H1 (cell line): ENCODE results near the gene DDX19B. TPM values are rescaled to one million over a fixed set of nuclear protein-coding genes. Genes with fewer than 3 reads are reported as not detected.

Experiments
- CTCF ChIA-PET: fragments of 300-600 bp; sonication (Branson Sonifier 250); formaldehyde crosslinking; loops from one replicate; lab custom pipeline; 2021; ENCODE audit not compliant: partially characterized antibody; lab: Charles Lee
- POLR2A ChIA-PET: fragments of 300-600 bp; sonication (Branson Sonifier 250); formaldehyde crosslinking; loops from one replicate; lab custom pipeline; 2021; ENCODE audit warnings: inconsistent platforms; ENCODE audit not compliant: partially characterized antibody; lab: Charles Lee
- DNase-seq, 2 experiments: peaks; one replicate each; pipeline versions ENCODE4 v3.0.0 to v3.0.0-alpha.2; 2010 to 2022; ENCODE audit warnings: low spot score in 2 of 2, low read depth in 1 of 2, mixed read lengths in 1 of 2
- FAIRE-seq: peaks from 2 replicates; lab custom pipeline; 2011; peaks lifted over from hg19 to GRCh38; lab: Jason Lieb, UNC
- H2AFZ ChIP-seq: 2 replicates; pipeline ENCODE4 v1.8.1; 2012; ENCODE audit warnings: low read length, inconsistent platforms
- H2AK5ac ChIP-seq: 2 replicates; pipeline ENCODE4 v1.6.1; 2013; ENCODE audit warnings: low read depth, low read length
- H2BK120ac ChIP-seq: replicated peaks from 2 replicates; pipeline ENCODE3; 2013; ENCODE audit warnings: low read depth, low read length, inconsistent platforms
- H2BK12ac ChIP-seq: 2 replicates; pipeline ENCODE4 v1.6.1; 2013; ENCODE audit warnings: low read depth, low read length
- H2BK15ac ChIP-seq: 2 replicates; pipeline ENCODE4 v1.6.1; 2013; ENCODE audit warnings: low read length
- H2BK20ac ChIP-seq: 2 replicates; pipeline ENCODE4 v1.6.1; 2013; ENCODE audit warnings: low read length
- H2BK5ac ChIP-seq: 2 replicates; pipeline ENCODE4 v1.6.1; 2013; ENCODE audit warnings: low read depth, low read length
- H3K14ac ChIP-seq: 2 replicates; pipeline ENCODE4 v1.6.1; 2013; ENCODE audit warnings: inconsistent platforms; ENCODE audit not compliant: insufficient read length
- H3K18ac ChIP-seq: 2 replicates; pipeline ENCODE4 v1.6.1; 2013; ENCODE audit warnings: low read length; ENCODE audit errors: extremely low read depth
- H3K23ac ChIP-seq: 2 replicates; pipeline ENCODE4 v1.6.1; 2013; ENCODE audit warnings: inconsistent platforms; ENCODE audit not compliant: insufficient read length
- H3K23me2 ChIP-seq: 2 replicates; pipeline ENCODE4 v1.6.1; 2013; ENCODE audit warnings: low read depth, low read length
- H3K27ac ChIP-seq: 2 replicates; pipeline ENCODE4 v1.6.1; 2011; ENCODE audit warnings: low read depth, low read length, inconsistent platforms
- H3K27me3 ChIP-seq, 4 experiments: replicated peaks in 1 of 4; 1 replicate in 1 of 4; 2 replicates in 3 of 4; pipeline versions ENCODE4 v1.6.1 to v1.8.1; 2011 to 2013; ENCODE audit warnings: low read length in 3 of 4, mild to moderate bottlenecking in 3 of 4, inconsistent platforms in 2 of 4, mixed read lengths in 2 of 4, moderate library complexity in 1 of 4; ENCODE audit not compliant: control insufficient read depth in 3 of 4, insufficient read depth in 3 of 4; ENCODE audit errors: extremely low read depth in 1 of 4
- H3K36me3 ChIP-seq, 4 experiments: 2 replicates each; pipeline versions ENCODE4 v1.6.1 to v1.8.1; 2011 to 2013; ENCODE audit warnings: mild to moderate bottlenecking in 4 of 4, low read length in 3 of 4, moderate library complexity in 2 of 4, control low read depth in 1 of 4, inconsistent platforms in 1 of 4; ENCODE audit not compliant: insufficient read depth in 4 of 4, control insufficient read depth in 2 of 4
- H3K4ac ChIP-seq: replicated peaks from 2 replicates; pipeline ENCODE3; 2013; ENCODE audit warnings: low read length, low read depth, mixed read lengths, inconsistent platforms; ENCODE audit not compliant: insufficient read length
- H3K4me1 ChIP-seq, 4 experiments: replicated peaks in 1 of 4; 1 replicate in 1 of 4; 2 replicates in 3 of 4; pipeline versions ENCODE4 v1.6.1 to v1.8.1; 2011 to 2013; ENCODE audit warnings: low read length in 3 of 4, inconsistent platforms in 2 of 4, mixed read lengths in 1 of 4; ENCODE audit not compliant: insufficient read depth in 4 of 4, control insufficient read depth in 3 of 4
- H3K4me2 ChIP-seq, 2 experiments: 2 replicates each; pipeline versions ENCODE4 v1.6.1 to v1.8.1; 2011 to 2013; ENCODE audit warnings: low read depth in 2 of 2, low read length in 2 of 2, control low read depth in 1 of 2, inconsistent platforms in 1 of 2, mild to moderate bottlenecking in 1 of 2; ENCODE audit not compliant: insufficient read depth in 1 of 2
- H3K4me3 ChIP-seq, 4 experiments: fragments of 200-600, 300-600 bp in 1 of 4; sonication (generic), shearing (Covaris generic), sonication (Bioruptor Twin) in 1 of 4; 2 replicates each; pipeline versions ENCODE4 v1.5.1 to v1.8.1; 2011 to 2016; ENCODE audit warnings: low read length in 4 of 4, low read depth in 3 of 4, control low read depth in 2 of 4, inconsistent platforms in 2 of 4, mild to moderate bottlenecking in 2 of 4, mixed read lengths in 1 of 4, moderate library complexity in 1 of 4; ENCODE audit not compliant: insufficient read depth in 2 of 4; ENCODE audit errors: extremely low read depth in 1 of 4
- H3K56ac ChIP-seq: replicated peaks from 2 replicates; pipeline ENCODE3; 2013; ENCODE audit warnings: low read depth, mild to moderate bottlenecking, mixed read lengths, low read length, inconsistent platforms; ENCODE audit not compliant: insufficient read length
- H3K79me1 ChIP-seq: 2 replicates; pipeline ENCODE4 v1.6.1; 2013; ENCODE audit warnings: low read depth, low read length, control low read depth
- H3K79me2 ChIP-seq, 2 experiments: 2 replicates each; pipeline versions ENCODE4 v1.6.1 to v1.8.1; 2012 to 2013; ENCODE audit warnings: low read length in 2 of 2, mild to moderate bottlenecking in 2 of 2, inconsistent platforms in 1 of 2; ENCODE audit not compliant: insufficient read depth in 2 of 2, control insufficient read depth in 1 of 2
- H3K9ac ChIP-seq, 4 experiments: replicated peaks in 1 of 4; 1 replicate in 1 of 4; 2 replicates in 3 of 4; pipeline versions ENCODE4 v1.6.1 to v1.8.1; 2011 to 2013; ENCODE audit warnings: low read depth in 3 of 4, low read length in 3 of 4, control low read depth in 2 of 4, mild to moderate bottlenecking in 2 of 4, moderate library complexity in 2 of 4, inconsistent platforms in 1 of 4; ENCODE audit errors: extremely low read depth in 1 of 4
- H3K9me3 ChIP-seq, 2 experiments: 2 replicates each; pipeline versions ENCODE4 v1.6.1 to v1.8.1; 2012 to 2013; ENCODE audit warnings: mild to moderate bottlenecking in 2 of 2, moderate library complexity in 2 of 2, control low read depth in 1 of 2, inconsistent platforms in 1 of 2, low read depth in 1 of 2, low read length in 1 of 2, mixed read lengths in 1 of 2; ENCODE audit not compliant: insufficient read depth in 2 of 2
- H4K20me1 ChIP-seq, 2 experiments: replicated peaks in 1 of 2; 2 replicates each; pipeline versions ENCODE3 to v1.8.1; 2011 to 2013; ENCODE audit warnings: inconsistent platforms in 2 of 2, low read length in 2 of 2, mild to moderate bottlenecking in 1 of 2; ENCODE audit not compliant: insufficient read depth in 2 of 2, control insufficient read depth in 1 of 2
- H4K5ac ChIP-seq: 2 replicates; pipeline ENCODE4 v1.6.1; 2013; ENCODE audit warnings: low read length, low read depth, mixed read lengths, inconsistent platforms; ENCODE audit not compliant: insufficient read length
- H4K8ac ChIP-seq: 2 replicates; pipeline ENCODE4 v1.8.0; 2013; ENCODE audit warnings: mild to moderate bottlenecking, moderate library complexity, low read length, inconsistent platforms; ENCODE audit not compliant: insufficient read depth; ENCODE audit errors: extremely low read depth
- H4K91ac ChIP-seq: replicated peaks from 2 replicates; pipeline ENCODE3; 2013; ENCODE audit warnings: low read length, mixed read lengths, inconsistent platforms; ENCODE audit not compliant: insufficient read length
- ASH2L ChIP-seq: fragments of 200-600, 300-600 bp; sonication (generic); IDR thresholded peaks from one replicate; pipeline ENCODE4 v1.7.1; 2017; ENCODE audit warnings: low read length
- GABPA ChIP-seq: IDR thresholded peaks from 2 replicates; pipeline ENCODE4 v1.6.1; 2011; ENCODE audit warnings: mild to moderate bottlenecking, low read length, moderate library complexity, borderline replicate concordance; ENCODE audit not compliant: insufficient read depth
- MAFK ChIP-seq: IDR thresholded peaks from 2 replicates; pipeline ENCODE4 v1.6.1; 2012; ENCODE audit warnings: low read depth, mild to moderate bottlenecking, improper control_type of control experiment, low read length
- MAX ChIP-seq: IDR thresholded peaks from 2 replicates; pipeline ENCODE4 v1.6.1; 2012; ENCODE audit warnings: inconsistent platforms
- SIX5 ChIP-seq: IDR thresholded peaks from 2 replicates; pipeline ENCODE4 v1.6.1; 2011; ENCODE audit warnings: mild to moderate bottlenecking, low read depth, low read length
- WGBS, 2 experiments: shearing (Covaris generic) in 1 of 2; methylation state at CpG; one replicate each; pipeline versions ENCODE4 v1.1.6 to v1.1.7; 2013 to 2015; ENCODE audit warnings: low lambda C conversion rate in 2 of 2, mixed read lengths in 2 of 2, inconsistent platforms in 1 of 2, low coverage in 1 of 2, missing lambda C conversion rate in 1 of 2; ENCODE audit not compliant: insufficient replicate concordance in 2 of 2, insufficient coverage in 1 of 2, insufficient read length in 1 of 2; ENCODE audit errors: extremely low coverage in 1 of 2, missing lambda C conversion rate in 1 of 2; 5-methylcytosine and 5-hydroxymethylcytosine counted together
- polyA plus RNA-seq, 7 experiments: library from polyadenylated mRNA; depleted of rRNA in 3 of 7; stranded (reverse) in 5 of 7; unstranded in 2 of 7; fragments of >200 nt in 5 of 7; fragments of 200-250 nt in 2 of 7; gene quantifications; 1 replicate in 5 of 7; 2 replicates in 1 of 7; 4 replicates in 1 of 7; pipeline versions ENCODE4 v1.2.1 to v1.2.3, GENCODE V29; 2011 to 2013; ENCODE audit warnings: missing spikeins in 2 of 7, mixed read lengths in 2 of 7
- total RNA-seq: library from RNA; stranded (reverse); fragmentation: NEBNext Ultra II Directional; extraction: Animal tissue kit (Norgen Biotek cat#: 25700); gene quantifications from 2 replicates; pipeline ENCODE4 v1.2.1, GENCODE V29; 2021

Gene DDX19B
- total and polyA plus RNA-seq, 2 of the 8 experiments (the other 6 are each of a cell fraction or from before 2014, with no cell fraction given) = 40.5 to 42.7 TPM

- no peak overlapping the region for H3K4me3 ChIP-seq
- no peak overlapping the region for H2BK5ac ChIP-seq
- H2AFZ ChIP-seq = no peak overlapping the region
- DNase-seq = no peak
- no peak overlapping the region for H4K5ac ChIP-seq
- no peak overlapping the region for H3K18ac ChIP-seq
- H3K27me3 ChIP-seq = no peaks in the 10 kb centered on the region
- no peak overlapping the region for H2BK20ac ChIP-seq
- H3K23ac ChIP-seq = no peak overlapping the region
- peak overlapping the region; percentile 63; the same call in 1 of the 2 replicates for H4K8ac ChIP-seq
- no peak overlapping the region for H2BK12ac ChIP-seq
- no peaks in the 10 kb centered on the region for H3K79me2 ChIP-seq
- H2AK5ac ChIP-seq = no peak overlapping the region
- no peak overlapping the region for H2BK15ac ChIP-seq
- WGBS, 2 experiments = 98% methylated on average over 10 of the region's 10 CpGs; no CpG with 5 or more reads in 1 of the 2 experiments
- no peak for FAIRE-seq
- H3K23me2 ChIP-seq = no peaks in the 10 kb centered on the region
- POLR2A ChIA-PET = interaction anchor here (0.7 to 12.3 kb wide), 3 partner anchors 19 to 317 kb away, joined by 3 to 414 read pairs (median 3); partner anchors contain the start of gene AARS1
- no peak overlapping the region for H3K4me2 ChIP-seq
- no peak overlapping the region for H3K4ac ChIP-seq
- CTCF ChIA-PET = interaction anchor here (1.2 to 8.3 kb wide), 5 partner anchors 8 to 96 kb away, joined by 3 to 67 read pairs (median 7); no protein-coding TSS in a partner anchor
- no peak overlapping the region for H3K14ac ChIP-seq
- peaks cover 9 to 14% of the 10 kb centered on the region in 2 experiments for H4K20me1 ChIP-seq
- no peak overlapping the region for H4K91ac ChIP-seq
- H2BK120ac ChIP-seq = no peak overlapping the region
- peaks cover 40 to 97% (median 82%) of the 10 kb centered on the region in 4 experiments for H3K36me3 ChIP-seq
- no peaks in the 10 kb centered on the region; a peak in 1 of 7 replicates for H3K4me1 ChIP-seq
- H3K27ac ChIP-seq = no peak overlapping the region
- H3K79me1 ChIP-seq = peaks cover 5% of the 10 kb centered on the region
- no peak overlapping the region for H3K56ac ChIP-seq
- H3K9me3 ChIP-seq = no peaks in the 10 kb centered on the region
- H3K9ac ChIP-seq = no peak overlapping the region
- TF ChIP-seq MAFK (no peak), GABPA (no peak), SIX5 (no peak), ASH2L (no peak), MAX (no peak)
These were observed 40.0 kb upstream of the DDX19B start for GRCh38 chr16:70258946-70259345.
